Measurements from ENCODE around the gene FOXL2. TPM values are rescaled to one million over a fixed set of nuclear protein-coding genes. Genes with fewer than 3 reads are reported as not detected.

Gene FOXL2
- total and polyA plus RNA-seq, 10 of the 15 experiments (the other 5 are each of a cell fraction or from before 2014, with no cell fraction given), result not detected

- no TSS peak for BruUV-seq (replicated peaks)
- no peak overlapping the region for H3K9ac ChIP-seq (ENCODE audit: control insufficient read depth, insufficient read depth, low read length)
- H3K27ac ChIP-seq (ENCODE audit: control insufficient read depth, insufficient read depth), result no peak overlapping the region
- H3K79me2 ChIP-seq (ENCODE audit: control insufficient read depth, insufficient read depth, low read length), result no peaks in the 10 kb centered on the region
- TF ChIP-seq SMC3 (IDR thresholded peaks at IDR 0.05; ENCODE audit: borderline replicate concordance, low read length), result no peak
- TF ChIP-seq ETV6 (conservative IDR thresholded peaks at IDR 0.05 in 1 of 2, IDR thresholded peaks at IDR 0.05 in 1 of 2; ENCODE audit: borderline replicate concordance in 1 of 2, low read depth in 1 of 2), result no peak
- no peak for TF ChIP-seq LARP7 (IDR thresholded peaks at IDR 0.05)
- no peak overlapping the region for H2AFZ ChIP-seq (ENCODE audit: control insufficient read depth, low read depth, low read length)
- no peak for FAIRE-seq
- WGBS (ENCODE audit: insufficient coverage, insufficient replicate concordance, low lambda C conversion rate, missing lambda C conversion rate), result 21% methylated on average over 2 of the region's 2 CpGs
- in situ Hi-C loops (cut with MboI), result no loop called here
- ChIA-PET CTCF (interaction anchor here (2.2 kb wide), 1 partner anchor 8 kb away, joined by 8 read pairs; no protein-coding TSS in a partner anchor), SMC1A (ENCODE audit: uncharacterized antibody, unreplicated experiment) (no interaction called here), RAD21 (ENCODE audit: unreplicated experiment) (no interaction called here), POLR2A (no interaction called here)
- no peaks in the 10 kb centered on the region for H3K36me3 ChIP-seq (ENCODE audit: control insufficient read depth in 2 of 2, insufficient read depth in 2 of 2, low read length in 1 of 2)
- no peaks in the 10 kb centered on the region for H3K9me3 ChIP-seq (replicated peaks; ENCODE audit: control insufficient read depth, insufficient read depth, low read length)
- 0 out of 4 replicates have a peak, but pooled peaks cover 0 to 5% of the 10 kb centered on the region in 2 experiments for H3K27me3 ChIP-seq (replicated peaks in 1 of 2; ENCODE audit: control insufficient read depth in 2 of 2, insufficient read depth in 2 of 2, low read length in 1 of 2)
- no peak for DNase-seq (ENCODE audit: low read depth, low spot score)
- intact Hi-C loops (cut with micrococcal nuclease; ENCODE audit: unreplicated experiment), result no loop called here
- no peaks in the 10 kb centered on the region for H3K4me1 ChIP-seq (ENCODE audit: control insufficient read depth, insufficient read depth, low read length)
- ATAC-seq, result no peak
- H3K4me2 ChIP-seq (ENCODE audit: control insufficient read depth, insufficient read depth), result no peak overlapping the region
- H4K20me1 ChIP-seq (ENCODE audit: control insufficient read depth, insufficient read depth), result no peaks in the 10 kb centered on the region
- no peak overlapping the region for H3K4me3 ChIP-seq
Observed at GRCh38 chr3:138987181-138987580, 40.2 kb upstream of the FOXL2 start.

GRCh38 chr3:138985932-138986331 lies 39.0 kb upstream of the FOXL2 start:
- no peak for TF ChIP-seq POLR2AphosphoS2 (IDR thresholded peaks at IDR 0.05; ENCODE audit: low read depth, low read length)
- TF ChIP-seq MXI1 (IDR thresholded peaks at IDR 0.05; ENCODE audit: low read depth, low read length), result no peak
- no peak for TF ChIP-seq CUX1 (IDR thresholded peaks at IDR 0.05; ENCODE audit: insufficient replicate concordance, low read depth, low read length)
- TF ChIP-seq CREM (IDR thresholded peaks at IDR 0.05; ENCODE audit: low read depth), result no peak
- no peak for TF ChIP-seq RELB (IDR thresholded peaks at IDR 0.05; ENCODE audit: low read depth)
- no TSS peak for BruUV-seq (replicated peaks)
- Histone ChIP-seq H4K20me1 (ENCODE audit: control insufficient read depth, insufficient read depth) (no peaks in the 10 kb centered on the region), H3K4me1 (ENCODE audit: control insufficient read depth, insufficient read depth, low read length) (no peaks in the 10 kb centered on the region), H3K4me2 (ENCODE audit: control insufficient read depth, insufficient read depth) (no peak overlapping the region), H3K4me3 (no peak overlapping the region), H2AFZ (ENCODE audit: control insufficient read depth, low read depth, low read length) (no peak overlapping the region), H3K36me3 (ENCODE audit: control insufficient read depth in 2 of 2, insufficient read depth in 2 of 2, low read length in 1 of 2) (no peaks in the 10 kb centered on the region), H3K27me3 (replicated peaks in 1 of 2; ENCODE audit: control insufficient read depth in 2 of 2, insufficient read depth in 2 of 2, low read length in 1 of 2) (0 out of 4 replicates have a peak, but pooled peaks cover 0 to 5% of the 10 kb centered on the region in 2 experiments), H3K79me2 (ENCODE audit: control insufficient read depth, insufficient read depth, low read length) (no peaks in the 10 kb centered on the region), H3K9ac (ENCODE audit: control insufficient read depth, insufficient read depth, low read length) (no peak overlapping the region), H3K9me3 (replicated peaks; ENCODE audit: control insufficient read depth, insufficient read depth, low read length) (no peaks in the 10 kb centered on the region), H3K27ac (ENCODE audit: control insufficient read depth, insufficient read depth) (no peak overlapping the region)
- CTCF ChIA-PET, result no interaction called here
- POLR2A ChIA-PET, result no interaction called here
- DNase-seq (ENCODE audit: low read depth, low spot score) (no peak), ATAC-seq (no peak), FAIRE-seq (no peak)
- SMC1A ChIA-PET (ENCODE audit: uncharacterized antibody, unreplicated experiment), result no interaction called here
- in situ Hi-C loops (cut with MboI), result no loop called here
- intact Hi-C loops (cut with micrococcal nuclease; ENCODE audit: unreplicated experiment), result no loop called here
- RAD21 ChIA-PET (ENCODE audit: unreplicated experiment), result no interaction called here
- 0% methylated on average over 4 of the region's 4 CpGs for WGBS (ENCODE audit: insufficient coverage, insufficient replicate concordance, low lambda C conversion rate, missing lambda C conversion rate)
